ENCODE results near the gene PAH.

PAH gene

GRCh38 chr12:102961466-102961855, 44.4 kb upstream of the PAH start:
- no peak overlapping the region for H2BK5ac ChIP-seq (ENCODE audit: low read length)
- peak overlapping the region in 1 of 2 donors; percentile 24 for H3K4me3 ChIP-seq (ENCODE audit: low read length in 2 of 2)
- H3K23ac ChIP-seq (ENCODE audit: low read depth, low read length, poor library complexity), result no peak overlapping the region
- H4K8ac ChIP-seq (ENCODE audit: low read depth, low read length), result no peak overlapping the region
- no peak overlapping the region for H2BK120ac ChIP-seq (ENCODE audit: low read depth, low read length)
- H3K18ac ChIP-seq (ENCODE audit: low read length), result no peak overlapping the region
- WGBS, 2 donors (ENCODE audit: extremely low coverage in 2 of 2, insufficient read length in 2 of 2, insufficient replicate concordance in 1 of 2), result no CpG with 5 or more reads among the region's 8 CpGs
- H2BK12ac ChIP-seq (ENCODE audit: low read length), result no peak overlapping the region
- H4K91ac ChIP-seq (ENCODE audit: low read depth, low read length, poor library complexity), result no peak overlapping the region
- no peaks in the 10 kb centered on the region for H3K36me3 ChIP-seq (replicated peaks in 1 of 2; ENCODE audit: control insufficient read depth in 2 of 2, insufficient read depth in 2 of 2, low read length in 2 of 2)
- H3K4me1 ChIP-seq (ENCODE audit: control insufficient read depth in 2 of 2, insufficient read depth in 1 of 2, low read depth in 1 of 2, low read length in 2 of 2), result peaks cover 4 to 18% of the 10 kb centered on the region in 2 donors
- H2AFZ ChIP-seq (ENCODE audit: low read length), result peak overlapping the region; percentile 55
- H3K27me3 ChIP-seq (ENCODE audit: control insufficient read depth in 3 of 3, insufficient read depth in 3 of 3, low read depth in 1 of 3, low read length in 3 of 3), result peaks cover 16 to 93% (median 84%) of the 10 kb centered on the region in 3 experiments
- H3K9ac ChIP-seq (ENCODE audit: low read depth, low read length, poor library complexity), result no peak overlapping the region
- H2BK15ac ChIP-seq (ENCODE audit: low read length), result no peak overlapping the region
- H3K9me3 ChIP-seq (replicated peaks in 1 of 2; ENCODE audit: control insufficient read depth in 2 of 2, insufficient read depth in 1 of 2, low read depth in 1 of 2, low read length in 2 of 2), result peaks cover 11 to 13% of the 10 kb centered on the region in 2 donors
- peak overlapping the region; percentile 48 for H3K4me2 ChIP-seq (ENCODE audit: insufficient read depth, low read length, poor library complexity, severe bottlenecking)
- H3K27ac ChIP-seq (replicated peaks; ENCODE audit: low read length), result no peak overlapping the region
- no peak overlapping the region for H2AK5ac ChIP-seq (ENCODE audit: low read depth, low read length)
- no peaks in the 10 kb centered on the region for H3K79me1 ChIP-seq (ENCODE audit: low read depth, low read length)
- no peak for DNase-seq (ENCODE audit: low spot score)
- no peak overlapping the region for H3K4ac ChIP-seq (ENCODE audit: low read length)
- H3K14ac ChIP-seq (ENCODE audit: low read length), result no peak overlapping the region

GRCh38 chr12:102960766-102961465, 43.9 kb upstream of the PAH start:
- H3K36me3 ChIP-seq (replicated peaks in 1 of 2; ENCODE audit: control insufficient read depth in 2 of 2, insufficient read depth in 2 of 2, low read length in 2 of 2), result no peaks in the 10 kb centered on the region
- H3K9me3 ChIP-seq (replicated peaks in 1 of 2; ENCODE audit: control insufficient read depth in 2 of 2, insufficient read depth in 1 of 2, low read depth in 1 of 2, low read length in 2 of 2), result peaks cover 11 to 13% of the 10 kb centered on the region in 2 donors
- no peak overlapping the region for H3K9ac ChIP-seq (ENCODE audit: low read depth, low read length, poor library complexity)
- no peak overlapping the region for H3K27ac ChIP-seq (replicated peaks; ENCODE audit: low read length)
- DNase-seq (ENCODE audit: low spot score), result no peak
- no peak overlapping the region for H3K4ac ChIP-seq (ENCODE audit: low read length)
- H3K4me2 ChIP-seq (ENCODE audit: insufficient read depth, low read length, poor library complexity, severe bottlenecking), result peak overlapping the region; percentile 48
- H2BK5ac ChIP-seq (ENCODE audit: low read length), result no peak overlapping the region
- H2BK120ac ChIP-seq (ENCODE audit: low read depth, low read length), result no peak overlapping the region
- no peak overlapping the region for H4K91ac ChIP-seq (ENCODE audit: low read depth, low read length, poor library complexity)
- WGBS, 2 donors (ENCODE audit: extremely low coverage in 2 of 2, insufficient read length in 2 of 2, insufficient replicate concordance in 1 of 2), result no CpG with 5 or more reads among the region's 19 CpGs
- no peak overlapping the region for H2AK5ac ChIP-seq (ENCODE audit: low read depth, low read length)
- H2BK12ac ChIP-seq (ENCODE audit: low read length), result no peak overlapping the region
- no peak overlapping the region for H3K14ac ChIP-seq (ENCODE audit: low read length)
- peak overlapping the region; percentile 55 for H2AFZ ChIP-seq (ENCODE audit: low read length)
- peaks cover 17 to 93% (median 86%) of the 10 kb centered on the region in 3 experiments for H3K27me3 ChIP-seq (ENCODE audit: control insufficient read depth in 3 of 3, insufficient read depth in 3 of 3, low read depth in 1 of 3, low read length in 3 of 3)
- no peak overlapping the region for H4K8ac ChIP-seq (ENCODE audit: low read depth, low read length)
- H3K4me1 ChIP-seq (ENCODE audit: control insufficient read depth in 2 of 2, insufficient read depth in 1 of 2, low read depth in 1 of 2, low read length in 2 of 2), result peaks cover 4 to 17% of the 10 kb centered on the region in 2 donors
- no peak overlapping the region for H3K18ac ChIP-seq (ENCODE audit: low read length)
- H3K79me1 ChIP-seq (ENCODE audit: low read depth, low read length), result no peaks in the 10 kb centered on the region
- peak overlapping the region in 1 of 2 donors; percentile 24 for H3K4me3 ChIP-seq (ENCODE audit: low read length in 2 of 2)
- no peak overlapping the region for H3K23ac ChIP-seq (ENCODE audit: low read depth, low read length, poor library complexity)
- H2BK15ac ChIP-seq (ENCODE audit: low read length), result no peak overlapping the region

GRCh38 chr12:102959391-102959790, 42.3 kb upstream of the PAH start:
- no peak overlapping the region for H3K18ac ChIP-seq (ENCODE audit: low read length)
- H3K27me3 ChIP-seq (ENCODE audit: control insufficient read depth in 3 of 3, insufficient read depth in 3 of 3, low read depth in 1 of 3, low read length in 3 of 3), result peaks cover 23 to 93% (median 86%) of the 10 kb centered on the region in 3 experiments
- H3K4me2 ChIP-seq (ENCODE audit: insufficient read depth, low read length, poor library complexity, severe bottlenecking), result no peak overlapping the region
- no peak overlapping the region for H2BK15ac ChIP-seq (ENCODE audit: low read length)
- no peak overlapping the region for H3K14ac ChIP-seq (ENCODE audit: low read length)
- no peak overlapping the region for H4K91ac ChIP-seq (ENCODE audit: low read depth, low read length, poor library complexity)
- no peak overlapping the region for H2BK120ac ChIP-seq (ENCODE audit: low read depth, low read length)
- no peaks in the 10 kb centered on the region for H3K79me1 ChIP-seq (ENCODE audit: low read depth, low read length)
- peaks cover 4 to 16% of the 10 kb centered on the region in 2 donors for H3K4me1 ChIP-seq (ENCODE audit: control insufficient read depth in 2 of 2, insufficient read depth in 1 of 2, low read depth in 1 of 2, low read length in 2 of 2)
- H4K8ac ChIP-seq (ENCODE audit: low read depth, low read length), result no peak overlapping the region
- H3K9ac ChIP-seq (ENCODE audit: low read depth, low read length, poor library complexity), result no peak overlapping the region
- no peak overlapping the region for H3K4me3 ChIP-seq (ENCODE audit: low read length in 2 of 2)
- H2AFZ ChIP-seq (ENCODE audit: low read length), result no peak overlapping the region
- peaks cover 12 to 13% of the 10 kb centered on the region in 2 donors for H3K9me3 ChIP-seq (replicated peaks in 1 of 2; ENCODE audit: control insufficient read depth in 2 of 2, insufficient read depth in 1 of 2, low read depth in 1 of 2, low read length in 2 of 2)
- DNase-seq (ENCODE audit: low spot score), result no peak
- no peak overlapping the region for H2BK5ac ChIP-seq (ENCODE audit: low read length)
- WGBS, 2 donors (ENCODE audit: extremely low coverage in 2 of 2, insufficient read length in 2 of 2, insufficient replicate concordance in 1 of 2), result no CpG with 5 or more reads among the region's 14 CpGs
- no peak overlapping the region for H2BK12ac ChIP-seq (ENCODE audit: low read length)
- no peak overlapping the region for H3K23ac ChIP-seq (ENCODE audit: low read depth, low read length, poor library complexity)
- H3K27ac ChIP-seq (replicated peaks; ENCODE audit: low read length), result no peak overlapping the region
- no peaks in the 10 kb centered on the region for H3K36me3 ChIP-seq (replicated peaks in 1 of 2; ENCODE audit: control insufficient read depth in 2 of 2, insufficient read depth in 2 of 2, low read length in 2 of 2)
- H2AK5ac ChIP-seq (ENCODE audit: low read depth, low read length), result no peak overlapping the region
- no peak overlapping the region for H3K4ac ChIP-seq (ENCODE audit: low read length)

- Histone ChIP-seq H3K27ac (replicated peaks; ENCODE audit: low read length) (no peak overlapping the region), H2AFZ (ENCODE audit: low read length) (peak overlapping the region; percentile 87), H2BK15ac (ENCODE audit: low read length) (no peak overlapping the region), H3K9me3 (replicated peaks in 1 of 2; ENCODE audit: control insufficient read depth in 2 of 2, insufficient read depth in 1 of 2, low read depth in 1 of 2, low read length in 2 of 2) (peaks cover 8 to 9% of the 10 kb centered on the region in 2 donors), H3K18ac (ENCODE audit: low read length) (peak overlapping the region; percentile 30), H4K8ac (ENCODE audit: low read depth, low read length) (no peak overlapping the region), H3K14ac (ENCODE audit: low read length) (no peak overlapping the region), H2AK5ac (ENCODE audit: low read depth, low read length) (no peak overlapping the region), H2BK12ac (ENCODE audit: low read length) (no peak overlapping the region), H2BK5ac (ENCODE audit: low read length) (no peak overlapping the region), H3K23ac (ENCODE audit: low read depth, low read length, poor library complexity) (peak overlapping the region; percentile 38), H3K36me3 (replicated peaks in 1 of 2; ENCODE audit: control insufficient read depth in 2 of 2, insufficient read depth in 2 of 2, low read length in 2 of 2) (no peaks in the 10 kb centered on the region), H3K4me2 (ENCODE audit: insufficient read depth, low read length, poor library complexity, severe bottlenecking) (peak overlapping the region; percentile 95), H3K79me1 (ENCODE audit: low read depth, low read length) (no peaks in the 10 kb centered on the region), H3K4me1 (ENCODE audit: control insufficient read depth in 2 of 2, insufficient read depth in 1 of 2, low read depth in 1 of 2, low read length in 2 of 2) (peaks cover 4 to 16% of the 10 kb centered on the region in 2 donors), H3K4me3 (ENCODE audit: low read length in 2 of 2) (peak overlapping the region; percentile 25 to 80), H2BK120ac (ENCODE audit: low read depth, low read length) (no peak overlapping the region), H3K9ac (ENCODE audit: low read depth, low read length, poor library complexity) (no peak overlapping the region), H3K4ac (ENCODE audit: low read length) (no peak overlapping the region), H4K91ac (ENCODE audit: low read depth, low read length, poor library complexity) (no peak overlapping the region), H3K27me3 (ENCODE audit: control insufficient read depth in 3 of 3, insufficient read depth in 3 of 3, low read depth in 1 of 3, low read length in 3 of 3) (peaks cover 23 to 93% (median 86%) of the 10 kb centered on the region in 3 experiments)
- DNase-seq (ENCODE audit: low spot score), result no peak
- no CpG with 5 or more reads among the region's 15 CpGs for WGBS, 2 donors (ENCODE audit: extremely low coverage in 2 of 2, insufficient read length in 2 of 2, insufficient replicate concordance in 1 of 2)
Observed at GRCh38 chr12:102958830-102959176, 41.8 kb upstream of the PAH start.

Measured in neuronal stem cell (in vitro differentiated cells).